Measurements from ENCODE around the gene SCRN2. TPM values are rescaled to one million over a fixed set of nuclear protein-coding genes. Genes with fewer than 3 reads are reported as not detected.
A peak's percentile ranks its signal among the peaks of the same experiment; 100 is the strongest.

The SCRN2 gene
- total and polyA plus RNA-seq, 2 experiments from 2014 or later, result 139 to 149 TPM

GRCh38 chr17:47857551-47858455, 16.7 kb upstream of the SCRN2 start:
- Histone ChIP-seq H3K9me3 (ENCODE audit: low read depth) (no peaks in the 10 kb centered on the region), H3K36me3 (no peaks in the 10 kb centered on the region), H3K4me3 (no peak overlapping the region), H3K27ac (no peak overlapping the region), H3K27me3 (peaks cover 14% of the 10 kb centered on the region), H3K4me1 (ENCODE audit: low read depth) (no peaks in the 10 kb centered on the region)
- DNase-seq (ENCODE audit: low read depth in 1 of 2, low spot score in 1 of 2), result no peak
- TF ChIP-seq CTCF (IDR thresholded peaks at IDR 0.05; ENCODE audit: low read depth, low read length), result no peak

GRCh38 chr17:47856830-47857229, 15.8 kb upstream of the SCRN2 start:
- no peak for DNase-seq (ENCODE audit: low read depth in 1 of 2, low spot score in 1 of 2)
- peaks cover 24% of the 10 kb centered on the region for H3K27me3 ChIP-seq
- H3K9me3 ChIP-seq (ENCODE audit: low read depth), result no peaks in the 10 kb centered on the region
- H3K36me3 ChIP-seq, result no peaks in the 10 kb centered on the region
- TF ChIP-seq CTCF (IDR thresholded peaks at IDR 0.05; ENCODE audit: low read depth, low read length), result no peak
- peaks cover 4% of the 10 kb centered on the region for H3K4me1 ChIP-seq (ENCODE audit: low read depth)
- H3K27ac ChIP-seq, result no peak overlapping the region
- H3K4me3 ChIP-seq, result no peak overlapping the region

GRCh38 chr17:47855737-47856136, 14.7 kb upstream of the SCRN2 start:
- peak in 1 of 2 donors; percentile 34 for DNase-seq (ENCODE audit: low read depth in 1 of 2, low spot score in 1 of 2)
- Histone ChIP-seq H3K27ac (no peak overlapping the region), H3K36me3 (no peaks in the 10 kb centered on the region), H3K27me3 (peaks cover 30% of the 10 kb centered on the region), H3K4me3 (no peak overlapping the region), H3K9me3 (ENCODE audit: low read depth) (no peaks in the 10 kb centered on the region), H3K4me1 (ENCODE audit: low read depth) (peaks cover 5% of the 10 kb centered on the region)
- TF ChIP-seq CTCF (IDR thresholded peaks at IDR 0.05; ENCODE audit: low read depth, low read length), result no peak

GRCh38 chr17:47853616-47854015, 12.5 kb upstream of the SCRN2 start:
- no peak for TF ChIP-seq CTCF (IDR thresholded peaks at IDR 0.05; ENCODE audit: low read depth, low read length)
- DNase-seq (ENCODE audit: low read depth in 1 of 2, low spot score in 1 of 2), result no peak
- Histone ChIP-seq H3K27me3 (peaks cover 42% of the 10 kb centered on the region), H3K27ac (no peak overlapping the region), H3K4me3 (no peak overlapping the region), H3K9me3 (ENCODE audit: low read depth) (no peaks in the 10 kb centered on the region), H3K36me3 (no peaks in the 10 kb centered on the region), H3K4me1 (ENCODE audit: low read depth) (peaks cover 5% of the 10 kb centered on the region)

GRCh38 chr17:47852113-47852949, 11.3 kb upstream of the SCRN2 start:
- H3K27ac ChIP-seq, result no peak overlapping the region
- H3K4me3 ChIP-seq, result no peak overlapping the region
- no peaks in the 10 kb centered on the region for H3K9me3 ChIP-seq (ENCODE audit: low read depth)
- H3K36me3 ChIP-seq, result no peaks in the 10 kb centered on the region
- peaks cover 5% of the 10 kb centered on the region for H3K4me1 ChIP-seq (ENCODE audit: low read depth)
- DNase-seq (ENCODE audit: low read depth in 1 of 2, low spot score in 1 of 2), result no peak
- peaks cover 53% of the 10 kb centered on the region for H3K27me3 ChIP-seq
- no peak for TF ChIP-seq CTCF (IDR thresholded peaks at IDR 0.05; ENCODE audit: low read depth, low read length)

Data from cardiac muscle cell (in vitro differentiated cells and primary cell).